Left lobe of liver (tissue), 2 donors: ENCODE data around the gene MCRS1. TPM values are rescaled to one million over a fixed set of nuclear protein-coding genes. Genes with fewer than 3 reads are reported as not detected.
"Not testable (repeated sequence)": the region's sequence is repeated elsewhere in the genome, so short reads cannot be mapped to it uniquely, and the experiment has no call there.

Source experiments
- ATAC-seq: fragments of 200-7000 bp; cut with Tn5 transposase; one replicate; pipeline ENCODE4 v1.9.1; 2020; ENCODE audit warnings: mild to moderate bottlenecking, moderate library complexity
- DNase-seq: peaks from one replicate; pipeline ENCODE4 v3.0.0-alpha.2; 2020; ENCODE audit warnings: low spot score
- total RNA-seq: library from RNA; stranded (reverse); gene quantifications from one replicate; pipeline ENCODE4 v1.2.1, GENCODE V29; 2021
- donor health status: DM: no; HTN: no; CAD: no; lungs with moderate emphysema.
- donor health status: DM: no; HTN: yes; CAD: no.

Gene MCRS1
- total RNA-seq, 1 donor from 2014 or later = 21.0 TPM

DNA sequence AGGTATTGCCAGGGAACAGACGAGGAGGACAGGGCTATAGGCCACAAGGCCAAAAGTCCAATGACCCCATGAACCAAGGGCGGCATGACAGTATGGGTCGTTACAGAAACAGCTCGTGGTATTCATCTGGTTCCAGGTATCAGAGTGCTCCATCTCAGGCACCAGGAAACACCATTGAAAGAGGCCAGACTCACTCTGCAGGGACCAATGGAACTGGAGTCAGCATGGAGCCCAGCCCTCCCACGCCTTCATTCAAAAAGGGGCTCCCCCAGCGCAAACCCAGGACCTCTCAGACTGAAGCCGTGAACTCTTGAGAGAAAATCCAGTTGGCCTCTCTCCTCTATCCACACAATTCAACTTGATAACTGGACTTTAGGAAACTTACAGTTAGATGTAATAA lies 42.0 kb downstream of the MCRS1 start:
- DNase-seq (no peak), ATAC-seq (no peak)

DNA sequence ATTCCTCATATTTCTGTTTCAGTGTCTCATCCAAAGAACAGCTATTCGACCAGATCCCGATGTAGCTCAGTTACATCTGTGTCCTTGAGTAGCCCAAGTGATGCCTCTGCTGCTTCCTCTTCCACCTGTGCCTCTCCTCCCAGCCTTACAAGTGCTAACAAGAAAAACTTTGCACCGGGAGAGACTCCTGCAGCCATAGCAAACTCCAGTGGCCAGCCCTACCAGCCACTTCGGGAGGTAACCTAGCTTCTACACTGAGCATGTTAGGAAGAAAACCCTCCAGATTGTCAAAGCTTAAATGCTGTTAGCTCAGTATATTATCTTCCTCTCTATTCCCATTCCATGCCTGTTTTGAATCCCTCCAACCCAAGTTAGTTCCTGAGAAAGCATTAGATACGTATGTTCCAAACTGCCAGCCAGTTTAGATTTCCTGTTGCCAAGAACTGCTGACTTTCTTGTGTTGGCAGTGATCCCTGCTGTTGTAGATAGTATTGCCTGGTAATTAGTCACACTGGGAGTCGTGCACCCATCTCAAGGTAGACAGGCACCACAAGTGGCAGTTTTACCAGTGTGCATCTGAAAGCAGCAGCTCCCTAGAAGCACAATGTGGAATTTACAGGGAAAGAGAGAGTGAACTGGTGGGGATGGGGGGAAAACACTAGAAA lies 43.1 kb downstream of the MCRS1 start:
- DNase-seq (no peak), ATAC-seq (no peak)

DNA sequence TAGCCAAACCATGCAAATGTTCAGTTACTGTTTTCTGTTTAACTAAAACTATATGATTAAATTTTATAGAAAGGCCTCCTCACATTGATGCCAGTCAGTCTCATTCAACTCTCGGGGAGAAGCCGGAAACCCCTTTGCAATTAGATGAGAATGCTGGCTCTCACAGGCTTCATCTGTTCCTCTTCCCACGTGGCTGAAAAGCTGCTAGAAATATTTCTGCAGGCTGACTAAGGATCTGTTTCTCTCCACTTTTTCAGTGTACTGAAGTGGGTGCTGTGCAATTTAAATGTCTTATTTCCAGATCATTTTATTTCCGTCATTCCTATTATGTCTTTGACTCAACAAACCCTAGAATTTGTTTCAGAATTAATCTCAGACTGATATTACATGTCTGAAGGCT lies 46.6 kb downstream of the MCRS1 start:
- ATAC-seq (no peak), DNase-seq (no peak)

DNA sequence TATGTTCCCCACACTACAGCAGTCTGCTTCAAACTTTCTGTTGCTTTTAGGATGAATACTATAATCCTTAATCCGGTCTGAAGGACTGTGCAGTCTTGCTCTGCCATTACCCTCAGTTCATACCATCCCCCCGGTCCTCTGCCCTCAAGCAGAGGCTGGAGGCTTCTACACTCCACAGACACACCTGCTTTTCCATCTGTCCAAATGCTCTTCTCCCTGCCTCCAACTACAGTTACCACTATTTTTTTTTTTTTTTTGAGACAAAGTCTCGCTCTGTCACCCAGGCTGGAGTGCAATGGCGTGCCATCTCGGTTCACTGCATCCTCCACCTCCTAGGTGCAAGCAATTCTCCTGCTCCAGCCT lies 48.4 kb downstream of the MCRS1 start:
- ATAC-seq = no peak
- DNase-seq = no peak

DNA sequence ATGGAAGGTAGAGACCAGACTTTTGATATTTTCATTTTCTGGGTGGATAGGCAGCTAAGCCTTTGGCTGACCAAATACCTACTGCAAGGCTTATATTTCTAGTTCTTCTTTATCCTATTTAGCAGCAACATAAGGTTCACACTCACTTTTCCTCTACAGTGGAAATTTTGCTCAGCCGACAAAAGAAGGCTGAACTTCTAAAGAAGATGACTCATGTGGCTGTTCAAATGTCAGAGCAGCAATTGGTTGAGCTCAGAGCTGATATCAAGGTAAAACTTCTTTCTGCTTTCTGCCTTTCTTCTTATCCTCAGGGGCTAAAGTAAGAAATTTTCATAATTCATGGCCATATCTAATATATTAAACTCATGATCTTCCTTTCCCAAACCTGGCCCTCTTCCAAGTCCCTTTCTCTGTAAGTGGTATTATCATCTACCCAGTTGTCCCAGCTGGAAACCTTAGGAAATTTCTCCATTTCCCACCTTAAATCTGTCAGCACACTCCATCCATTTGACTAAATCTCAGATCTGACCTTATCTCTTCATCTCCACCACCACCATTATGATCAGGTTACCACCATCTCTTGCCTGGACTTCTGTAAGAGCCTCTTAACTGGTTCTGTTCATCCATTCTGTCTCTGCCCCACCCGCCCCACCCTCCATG lies 48.9 kb downstream of the MCRS1 start:
- DNase-seq = no peak
- no peak for ATAC-seq

DNA sequence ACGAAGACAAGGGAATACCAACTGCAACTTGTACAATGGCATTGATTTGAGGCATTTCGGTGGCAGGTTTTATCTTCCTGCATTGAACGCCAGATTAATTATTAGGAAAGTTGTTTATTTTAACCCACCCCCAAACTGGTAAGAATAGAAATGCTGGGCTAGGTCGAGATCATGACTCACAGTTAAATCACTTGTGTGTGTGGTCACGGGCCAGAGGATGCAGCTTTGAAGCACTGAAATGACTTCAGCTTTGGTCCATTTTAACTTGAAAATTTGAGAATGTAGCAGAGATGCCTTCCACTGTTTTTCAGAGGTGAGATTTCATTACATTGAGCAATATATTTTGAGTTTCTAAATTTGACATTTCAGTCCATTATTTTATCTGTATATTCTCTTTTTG lies 52.7 kb downstream of the MCRS1 start:
- no peak for ATAC-seq
- DNase-seq = no peak

DNA sequence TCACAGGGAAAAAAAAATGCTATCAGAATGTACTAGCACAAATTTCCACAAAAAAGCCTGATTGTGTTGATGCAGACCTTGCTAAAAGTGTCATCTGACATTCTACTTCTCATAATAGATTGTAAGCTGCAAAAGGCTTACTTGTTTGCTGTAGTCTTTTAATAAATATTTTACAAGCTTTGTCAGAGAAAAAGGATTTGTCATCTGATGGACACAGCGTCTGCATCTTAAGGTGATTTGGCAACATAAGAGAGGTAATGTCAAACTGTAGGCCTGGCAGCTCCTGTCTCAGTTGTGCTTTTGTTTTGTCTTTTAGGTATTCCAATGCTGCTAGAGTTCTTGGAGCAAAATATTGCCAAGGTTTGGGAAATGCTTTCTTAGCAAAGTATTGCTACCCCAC lies 55.4 kb downstream of the MCRS1 start:
- DNase-seq (no peak), ATAC-seq (no peak)

DNA sequence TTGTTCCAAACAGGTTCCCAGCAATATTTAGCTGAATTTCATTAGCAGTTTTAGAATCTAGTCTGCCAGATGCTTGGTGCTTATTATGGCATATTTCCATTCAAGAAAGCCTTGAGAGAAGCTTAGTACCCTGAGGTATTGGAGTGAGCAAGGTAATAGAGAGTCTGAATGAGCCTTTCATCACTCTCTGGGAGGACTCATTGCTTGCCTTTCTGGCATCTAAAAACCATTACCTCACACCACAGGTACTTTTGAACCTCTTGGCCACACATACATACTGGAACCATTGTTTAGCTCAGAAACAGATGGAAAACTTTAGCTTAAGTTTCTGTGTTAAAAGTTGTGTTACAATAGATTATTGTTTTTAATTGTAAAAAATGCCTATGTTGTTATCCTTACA lies 56.5 kb downstream of the MCRS1 start:
- DNase-seq = no peak
- ATAC-seq = no peak

DNA sequence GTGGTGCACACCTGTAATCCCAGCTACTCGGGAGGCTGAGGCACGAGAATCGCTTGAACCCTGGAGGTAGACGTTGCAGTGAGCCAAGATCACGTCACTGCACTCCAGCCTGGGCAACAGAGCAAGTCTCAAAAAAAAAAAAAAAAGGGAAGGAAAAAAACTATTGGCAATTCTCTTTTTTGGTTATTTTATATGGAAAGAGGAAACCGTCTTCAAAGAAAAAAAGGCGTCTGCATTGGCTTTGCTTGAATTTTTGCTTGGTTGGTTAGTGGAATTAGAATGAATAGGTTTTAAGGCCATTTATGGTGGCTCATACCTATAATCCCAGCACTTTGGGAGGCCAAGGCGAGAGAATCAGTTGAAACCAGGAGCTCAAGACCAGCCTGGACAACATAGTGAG lies 58.3 kb downstream of the MCRS1 start:
- ATAC-seq, DNase-seq: not testable (repeated sequence)

Other genes with a start within 250 kb of the MCRS1 start
- gene TROAP, start 244.9 kb downstream of the MCRS1 start, total RNA-seq = 0.48 TPM
- gene C1QL4, start 231.0 kb downstream of the MCRS1 start, total RNA-seq = not detected
- 42.3 TPM for gene DNAJC22, start 221.3 kb downstream of the MCRS1 start, total RNA-seq
- 5.9 TPM for gene SPATS2, start 200.7 kb downstream of the MCRS1 start, total RNA-seq
- gene KCNH3, start 29.1 kb downstream of the MCRS1 start, total RNA-seq = 0.13 TPM
- 1.2 TPM for gene FAM186B, start 37.5 kb upstream of the MCRS1 start, total RNA-seq
- gene PRPF40B, start 55.4 kb upstream of the MCRS1 start, total RNA-seq = 6.3 TPM
- 3.1 TPM for gene FMNL3, start 139.3 kb upstream of the MCRS1 start, total RNA-seq
- gene TMBIM6, start 173.4 kb upstream of the MCRS1 start, total RNA-seq = 1,081 TPM